H7 (cell line): ENCODE measurements around the gene SPNS2. TPM values are rescaled to one million over a fixed set of nuclear protein-coding genes. Genes with fewer than 3 reads are reported as not detected.
A peak's percentile ranks its signal among the peaks of the same experiment; 100 is the strongest.

Source experiments
- DNase-seq: peaks from one replicate; pipeline ENCODE4 v3.0.0; 2012
- H3K27me3 ChIP-seq: 2 replicates; pipeline ENCODE4 v1.6.0; 2011; ENCODE audit warnings: mild to moderate bottlenecking, low read length; ENCODE audit not compliant: control insufficient read depth, insufficient read depth
- H3K36me3 ChIP-seq: replicated peaks from 2 replicates; pipeline ENCODE4 v1.5.1; 2011; ENCODE audit warnings: low read length; ENCODE audit not compliant: control insufficient read depth, insufficient read depth
- H3K4me3 ChIP-seq: 2 replicates; pipeline ENCODE4 v1.5.1; 2011; ENCODE audit warnings: low read depth, mild to moderate bottlenecking, control low read depth, low read length, moderate library complexity; ENCODE audit not compliant: insufficient read depth
- total RNA-seq: library from RNA; depleted of rRNA; stranded (reverse); fragments of >200 nt; shearing (Covaris generic); gene quantifications from 2 replicates; pipeline ENCODE4 v1.2.3, GENCODE V29; 2014

Gene SPNS2
- total RNA-seq, 1 experiment from 2014 or later: 2.1 TPM

DNA sequence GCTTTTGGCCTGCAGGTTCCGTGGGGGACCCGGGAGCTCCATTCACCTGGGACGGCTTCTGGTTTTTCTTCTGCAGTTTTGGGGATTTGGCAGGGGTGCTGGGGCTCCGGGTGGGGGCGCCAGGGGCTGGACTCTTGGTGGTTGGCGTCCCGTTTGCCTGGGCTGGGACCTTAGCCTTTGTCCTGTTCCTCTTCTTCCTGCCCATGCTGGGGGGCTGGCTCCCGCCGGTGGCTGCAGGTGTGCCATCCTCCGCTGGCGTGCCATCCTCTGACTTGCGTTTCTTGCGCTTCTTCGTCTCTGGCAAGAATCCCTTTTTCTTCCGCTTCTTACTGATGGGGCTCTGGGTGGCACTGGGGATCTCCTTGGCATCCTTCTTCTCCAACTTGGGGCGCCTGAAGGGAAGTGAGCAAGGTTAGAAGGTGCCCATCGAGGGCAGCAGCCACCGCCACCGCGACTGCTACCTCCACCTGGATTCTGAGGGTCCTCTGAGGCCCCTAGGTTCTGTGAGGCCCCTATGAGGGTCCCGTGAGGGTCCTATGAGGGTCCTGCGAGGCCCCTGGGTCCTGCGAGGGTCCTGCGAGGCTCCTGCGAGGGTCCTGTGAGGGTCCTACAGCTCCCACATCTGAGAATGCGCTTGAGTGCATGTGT is 41.0 kb downstream of the SPNS2 start:
- no peaks in the 10 kb centered on the region for H3K27me3 ChIP-seq
- H3K36me3 ChIP-seq: peaks cover 28% of the 10 kb centered on the region

DNA sequence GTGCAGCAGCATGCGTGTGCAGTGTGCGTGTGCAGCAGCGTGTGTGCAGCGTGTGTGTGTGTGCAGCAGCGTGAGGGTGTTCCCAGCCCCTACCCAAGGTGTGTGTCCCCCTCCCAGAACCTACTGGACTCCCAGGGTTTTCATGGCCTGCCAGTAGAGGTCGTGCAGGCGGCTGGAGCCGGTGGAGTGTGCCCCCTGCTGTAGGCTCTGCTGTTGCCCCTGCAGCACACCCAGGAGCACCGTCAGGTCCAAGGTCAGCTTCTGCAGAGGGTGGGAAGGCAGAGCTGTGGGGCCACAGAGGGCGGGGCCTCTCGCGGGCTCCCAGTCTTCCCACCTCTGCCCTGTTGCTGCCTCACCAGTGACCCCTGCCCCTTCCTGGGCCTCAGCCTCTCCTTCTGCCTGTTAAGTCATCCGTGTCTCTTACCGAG is 41.6 kb downstream of the SPNS2 start:
- DNase-seq: peak; percentile 87
- H3K36me3 ChIP-seq: peaks cover 28% of the 10 kb centered on the region

More for the DNA sequence above, 41.0 kb downstream of the SPNS2 start:
- no peak overlapping the region for H3K4me3 ChIP-seq
- no peak for DNase-seq

DNA sequence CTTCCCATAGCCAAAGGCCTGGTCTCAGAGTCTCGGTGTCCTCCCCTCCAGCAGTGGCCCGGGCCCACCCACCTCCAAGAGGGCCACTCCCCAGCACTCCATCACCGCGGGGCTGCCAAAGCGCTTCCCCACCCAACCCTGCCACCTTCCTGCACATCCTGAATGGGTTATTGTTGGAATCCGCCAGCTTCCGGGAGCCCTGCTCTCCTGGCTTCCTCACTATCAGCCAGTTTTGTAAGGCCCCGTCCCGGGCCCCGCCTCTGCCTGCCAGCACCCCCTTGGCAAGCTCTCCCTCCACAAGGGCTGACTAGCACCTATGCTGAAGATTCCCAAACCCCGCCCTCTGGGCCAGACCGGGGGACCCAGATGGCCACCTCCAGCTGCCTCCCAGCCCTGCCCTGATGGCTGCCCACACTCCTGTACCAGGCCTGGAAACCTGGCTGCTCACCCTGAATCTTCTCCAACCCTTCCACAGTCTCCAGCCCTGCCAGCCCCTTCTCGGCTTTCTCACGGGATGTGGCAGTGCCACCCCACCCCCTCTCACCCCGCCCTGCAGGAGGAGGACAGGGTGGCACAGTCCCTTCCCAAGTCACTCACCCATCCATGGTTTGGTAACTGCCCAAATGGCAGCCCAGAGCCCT is 42.1 kb downstream of the SPNS2 start:
- Histone ChIP-seq H3K36me3 (peaks cover 28% of the 10 kb centered on the region), H3K4me3 (no peak overlapping the region), H3K27me3 (no peaks in the 10 kb centered on the region)
- DNase-seq: no peak

More for the DNA sequence above, 41.6 kb downstream of the SPNS2 start:
- Histone ChIP-seq H3K27me3 (no peaks in the 10 kb centered on the region), H3K4me3 (no peak overlapping the region)

GRCh38 chr17:4541328-4542002 is 42.8 kb downstream of the SPNS2 start:
- H3K4me3 ChIP-seq: no peak overlapping the region
- H3K36me3 ChIP-seq: peaks cover 29% of the 10 kb centered on the region
- H3K27me3 ChIP-seq: no peaks in the 10 kb centered on the region
- DNase-seq: no peak

DNA sequence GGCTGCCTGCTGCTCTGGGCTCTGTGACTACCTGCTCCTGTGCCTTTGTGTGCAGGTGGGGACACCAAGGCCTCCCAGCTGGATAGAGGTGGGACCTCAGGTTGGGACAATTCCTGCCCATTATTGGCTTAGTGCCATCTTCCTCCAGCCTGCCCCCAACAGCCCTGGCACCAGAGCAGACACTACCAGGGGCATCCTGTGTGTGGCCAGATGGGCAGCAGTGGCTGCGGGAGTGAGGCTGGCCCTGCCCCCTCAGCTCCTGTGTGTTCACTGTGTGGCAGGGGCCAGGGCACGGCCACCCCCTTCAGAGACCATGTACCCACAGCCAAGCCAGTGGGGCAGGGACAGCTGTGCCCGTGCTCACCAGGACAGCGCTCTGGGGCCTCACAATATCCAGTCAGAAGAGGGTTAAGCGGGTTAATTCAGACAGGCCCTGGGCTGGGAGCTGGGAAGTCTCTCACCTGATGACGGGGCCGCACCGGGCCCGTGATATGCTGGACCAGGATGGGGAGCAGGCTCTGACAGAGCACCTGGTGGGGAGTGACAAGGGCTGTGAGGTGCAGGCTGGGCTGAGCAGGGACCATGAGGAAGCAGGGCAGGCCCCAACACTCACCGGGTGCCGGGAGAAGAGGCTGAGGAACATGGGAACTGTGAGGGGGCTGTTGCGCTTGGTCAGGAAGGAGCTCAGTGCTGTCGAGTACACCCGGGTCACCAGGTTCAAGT is 43.5 kb downstream of the SPNS2 start:
- DNase-seq: no peak

DNA sequence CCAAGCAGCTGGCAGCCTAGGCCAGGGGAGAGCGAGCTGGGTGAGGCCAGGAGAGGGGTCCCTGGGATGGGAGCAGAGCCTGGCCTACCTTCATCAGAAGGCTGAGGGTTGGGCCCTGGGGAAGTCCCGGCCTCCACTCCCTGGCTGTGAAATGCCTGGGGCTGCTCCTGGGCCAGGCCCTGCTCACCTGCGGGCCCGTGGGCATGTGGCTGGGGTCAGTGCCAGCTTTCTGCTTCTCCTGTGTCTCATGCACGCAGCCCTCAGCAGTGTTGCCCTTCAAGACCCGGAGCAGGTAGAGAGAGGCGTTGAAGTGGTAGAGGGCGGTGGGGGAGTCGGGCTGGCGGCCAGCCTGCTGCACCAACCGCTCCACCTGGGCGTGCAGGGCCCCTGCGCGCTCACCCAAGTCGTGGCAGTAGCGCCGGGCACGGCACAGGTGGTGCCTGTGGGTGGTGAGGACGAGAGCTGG is 44.1 kb downstream of the SPNS2 start:
- H3K27me3 ChIP-seq: no peaks in the 10 kb centered on the region
- H3K4me3 ChIP-seq: no peak overlapping the region
- no peak for DNase-seq
- H3K36me3 ChIP-seq: peaks cover 37% of the 10 kb centered on the region

More for the DNA sequence above, 43.5 kb downstream of the SPNS2 start:
- Histone ChIP-seq H3K36me3 (peaks cover 32% of the 10 kb centered on the region), H3K27me3 (no peaks in the 10 kb centered on the region), H3K4me3 (no peak overlapping the region)

- Histone ChIP-seq H3K36me3 (peaks cover 39% of the 10 kb centered on the region), H3K27me3 (no peaks in the 10 kb centered on the region), H3K4me3 (no peak overlapping the region)
- DNase-seq: no peak
Observed at GRCh38 chr17:4543557-4544026, 44.9 kb downstream of the SPNS2 start.

GRCh38 chr17:4544135-4544950 is 45.7 kb downstream of the SPNS2 start:
- H3K4me3 ChIP-seq: no peak overlapping the region
- peaks cover 42% of the 10 kb centered on the region for H3K36me3 ChIP-seq
- no peak for DNase-seq
- no peaks in the 10 kb centered on the region for H3K27me3 ChIP-seq

DNA sequence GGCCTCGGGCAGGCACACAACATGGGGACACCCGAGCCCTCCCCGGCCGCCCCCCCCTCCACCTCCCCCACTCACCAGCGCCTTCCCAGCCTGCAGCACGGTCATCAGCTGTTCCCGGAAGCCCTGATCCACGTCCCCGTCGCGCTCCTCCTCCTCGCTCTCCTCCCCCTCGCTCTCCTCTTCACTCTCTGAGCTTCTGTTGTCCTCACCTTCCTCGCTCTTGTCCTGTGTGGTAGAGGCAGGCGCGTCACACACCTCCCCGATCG is 46.2 kb downstream of the SPNS2 start:
- Histone ChIP-seq H3K36me3 (peaks cover 44% of the 10 kb centered on the region), H3K4me3 (no peak overlapping the region), H3K27me3 (no peaks in the 10 kb centered on the region)
- no peak for DNase-seq

DNA sequence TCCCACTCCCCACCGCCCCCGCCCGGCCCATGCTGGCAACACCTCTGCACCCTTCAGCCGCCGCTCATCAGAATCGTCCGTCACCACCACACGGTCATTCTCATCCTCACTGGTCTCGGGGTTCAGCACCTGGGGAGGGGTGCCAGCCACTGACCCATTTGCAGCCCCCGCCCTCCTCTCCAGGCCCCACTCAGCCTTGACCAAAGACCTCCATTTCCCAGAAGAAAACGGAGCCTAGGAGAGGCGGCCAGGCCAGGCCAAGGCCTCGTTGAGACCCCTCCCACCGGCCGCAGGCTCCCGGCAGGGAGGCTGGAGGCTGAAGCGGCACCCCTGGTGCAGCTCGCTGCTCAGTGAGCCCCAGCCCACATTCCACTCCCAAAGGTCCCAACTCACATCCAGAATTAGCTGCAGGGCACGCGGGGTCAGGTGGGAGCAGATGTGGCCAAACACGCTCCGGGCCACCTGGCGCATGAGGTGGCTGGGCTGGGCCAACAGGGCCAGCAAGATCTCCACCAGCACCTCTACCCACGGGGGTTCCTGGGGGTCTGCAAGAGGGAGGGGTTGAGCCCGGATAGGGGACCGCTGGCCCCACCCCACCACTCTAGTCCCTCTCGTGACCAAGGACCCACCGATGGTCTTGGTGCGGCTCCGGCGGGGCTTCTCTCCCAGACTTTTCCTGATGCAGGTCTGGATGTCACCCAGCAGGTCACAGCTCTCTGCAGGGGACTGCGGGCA is 46.7 kb downstream of the SPNS2 start:
- peaks cover 44% of the 10 kb centered on the region for H3K36me3 ChIP-seq
- H3K27me3 ChIP-seq: no peaks in the 10 kb centered on the region
- peak; percentile 57 for DNase-seq
- H3K4me3 ChIP-seq: no peak overlapping the region

DNA sequence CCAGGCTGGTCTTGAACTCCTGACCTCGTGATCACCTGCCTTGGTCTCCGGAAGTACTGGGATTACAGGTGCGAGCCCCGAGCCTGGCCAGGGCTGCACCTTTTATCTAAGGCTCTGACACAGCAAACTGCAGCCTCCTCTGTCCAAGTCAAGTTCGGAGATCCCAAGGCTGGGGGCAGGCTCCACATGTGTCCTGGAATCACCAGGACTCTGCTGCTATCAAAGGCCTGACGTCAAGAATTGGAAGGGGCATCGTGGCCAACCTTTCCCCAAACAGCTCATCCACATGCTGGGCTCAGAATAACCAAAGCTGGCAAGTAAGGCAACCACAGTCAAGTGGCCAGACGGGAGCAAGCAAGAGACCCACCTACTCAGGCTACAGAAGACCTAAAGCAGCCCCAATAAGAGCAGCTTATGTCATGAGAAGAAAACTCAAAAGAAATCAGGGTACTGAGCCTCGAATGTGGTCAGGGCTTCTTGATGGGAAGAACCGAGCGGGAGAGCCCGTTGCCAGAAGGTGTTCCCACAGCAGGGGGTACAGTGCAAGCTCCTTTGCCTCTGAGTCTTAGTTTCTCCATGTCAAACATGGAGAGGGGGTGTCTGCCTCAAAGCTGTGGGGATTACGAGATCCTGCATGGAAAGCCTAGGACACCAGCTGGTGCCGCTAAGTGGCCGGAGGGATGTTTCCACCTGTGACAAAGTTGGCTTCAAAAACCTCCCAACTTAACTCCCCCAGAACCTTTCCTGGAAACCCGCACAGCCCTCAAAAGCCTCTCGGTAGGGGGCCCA is 48.6 kb downstream of the SPNS2 start:
- H3K4me3 ChIP-seq: no peak overlapping the region
- no peak for DNase-seq
- H3K36me3 ChIP-seq: peaks cover 53% of the 10 kb centered on the region
- H3K27me3 ChIP-seq: no peaks in the 10 kb centered on the region

DNA sequence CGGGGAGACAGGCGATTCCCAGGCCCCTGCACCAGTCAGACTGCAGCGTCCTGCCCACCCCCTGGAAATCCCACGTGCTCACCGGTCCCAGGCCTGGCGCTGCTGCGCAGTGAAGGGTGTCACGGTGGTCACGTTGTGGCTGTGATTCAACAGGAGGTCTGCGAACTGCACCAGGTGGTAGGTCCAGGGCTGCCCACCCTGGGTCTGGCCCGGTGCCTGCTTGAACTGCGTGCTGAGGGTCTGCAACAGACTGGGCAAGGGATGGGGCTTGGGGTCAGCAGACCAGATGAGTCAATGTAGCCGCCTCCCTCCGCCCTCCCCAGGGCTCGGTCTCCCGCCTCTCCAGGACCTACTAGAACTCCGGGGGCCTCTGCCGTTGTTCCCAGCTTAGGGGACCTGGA is 49.4 kb downstream of the SPNS2 start:
- no peaks in the 10 kb centered on the region for H3K27me3 ChIP-seq
- H3K36me3 ChIP-seq: peaks cover 52% of the 10 kb centered on the region
- H3K4me3 ChIP-seq: no peak overlapping the region
- no peak for DNase-seq
